CD8-positive, alpha-beta memory T cell (primary cell): ENCODE measurements around the gene PSG6. TPM values are rescaled to one million over a fixed set of nuclear protein-coding genes. Genes with fewer than 3 reads are reported as not detected.
"Not testable (repeated sequence)": the region's sequence is repeated elsewhere in the genome, so short reads cannot be mapped to it uniquely, and the experiment has no call there.

Source experiments
- CTCF ChIA-PET: fragments of 350-600 bp; sonication (Branson Sonifier 250); formaldehyde crosslinking; loops from one replicate; lab custom pipeline; 2021; ENCODE audit warnings: antibody characterized with exemption; lab: Charles Lee
- POLR2A ChIA-PET: fragments of 350-600 bp; sonication (Branson Sonifier 250); formaldehyde crosslinking; loops from one replicate; lab custom pipeline; 2021; ENCODE audit warnings: antibody characterized with exemption; lab: Charles Lee
- DNase-seq, 5 donors: peaks; one replicate each; pipeline versions ENCODE4 v3.0.0 to v3.0.0-alpha.2; 2020 to 2022; ENCODE audit warnings: mixed read lengths in 1 of 5
- H3K27ac ChIP-seq: one replicate; pipeline ENCODE4 v1.7.0; 2013; ENCODE audit warnings: low read depth, mild to moderate bottlenecking, low read length, moderate library complexity
- H3K27me3 ChIP-seq: 2 replicates; pipeline ENCODE4 v1.7.0; 2013; ENCODE audit warnings: low read length, mild to moderate bottlenecking; ENCODE audit not compliant: insufficient read depth, poor library complexity, severe bottlenecking
- H3K36me3 ChIP-seq: 2 replicates; pipeline ENCODE4 v1.7.0; 2013; ENCODE audit warnings: mild to moderate bottlenecking, low read length, moderate library complexity; ENCODE audit not compliant: insufficient read depth
- H3K4me1 ChIP-seq: 2 replicates; pipeline ENCODE4 v1.7.0; 2013; ENCODE audit warnings: mild to moderate bottlenecking, low read length, moderate library complexity; ENCODE audit not compliant: insufficient read depth
- H3K4me3 ChIP-seq: 2 replicates; pipeline ENCODE4 v1.7.0; 2013; ENCODE audit warnings: mild to moderate bottlenecking, low read length
- H3K9me3 ChIP-seq: 2 replicates; pipeline ENCODE4 v1.7.0; 2013; ENCODE audit warnings: mild to moderate bottlenecking, low read length
- H3K27ac Mint-ChIP-seq, 8 donors: one replicate each; pipeline ENCODE4 v1.8.0; 2020 to 2021; ENCODE audit warnings: mixed read lengths in 8 of 8, mild to moderate bottlenecking in 6 of 8, inconsistent platforms in 3 of 8, moderate library complexity in 3 of 8
- H3K27me3 Mint-ChIP-seq, 2 donors: one replicate each; pipeline ENCODE4 v1.8.0; 2020 to 2021; ENCODE audit warnings: mixed read lengths in 2 of 2, mild to moderate bottlenecking in 1 of 2, moderate library complexity in 1 of 2
- H3K36me3 Mint-ChIP-seq, 3 donors: one replicate each; pipeline ENCODE4 v1.8.0; 2020 to 2021; ENCODE audit warnings: mixed read lengths in 3 of 3, inconsistent platforms in 1 of 3, mild to moderate bottlenecking in 1 of 3
- H3K4me1 Mint-ChIP-seq, 3 donors: one replicate each; pipeline ENCODE4 v1.8.0; 2020 to 2021; ENCODE audit warnings: mixed read lengths in 3 of 3, inconsistent platforms in 1 of 3, mild to moderate bottlenecking in 1 of 3
- H3K4me3 Mint-ChIP-seq, 7 donors: one replicate each; pipeline ENCODE4 v1.8.0; 2020 to 2021; ENCODE audit warnings: mixed read lengths in 7 of 7, mild to moderate bottlenecking in 6 of 7, moderate library complexity in 4 of 7, inconsistent platforms in 2 of 7
- H3K9me3 Mint-ChIP-seq, 5 donors: one replicate each; pipeline ENCODE4 v1.8.0; 2020 to 2022; ENCODE audit warnings: mixed read lengths in 5 of 5, mild to moderate bottlenecking in 3 of 5, moderate library complexity in 2 of 5, inconsistent platforms in 1 of 5
- polyA plus RNA-seq: library from polyadenylated mRNA; unstranded; fragments of 300-500 nt; fragmentation: Illumina TruSeq; gene quantifications from one replicate; pipeline ENCODE4 v1.2.3, GENCODE V29; 2021
- total RNA-seq, 2 experiments: library from RNA; stranded (reverse); gene quantifications; one replicate each; pipeline ENCODE4 v1.2.3, GENCODE V29; 2021

PSG6 gene
- total RNA-seq (not detected), polyA plus RNA-seq (not detected)

DNA sequence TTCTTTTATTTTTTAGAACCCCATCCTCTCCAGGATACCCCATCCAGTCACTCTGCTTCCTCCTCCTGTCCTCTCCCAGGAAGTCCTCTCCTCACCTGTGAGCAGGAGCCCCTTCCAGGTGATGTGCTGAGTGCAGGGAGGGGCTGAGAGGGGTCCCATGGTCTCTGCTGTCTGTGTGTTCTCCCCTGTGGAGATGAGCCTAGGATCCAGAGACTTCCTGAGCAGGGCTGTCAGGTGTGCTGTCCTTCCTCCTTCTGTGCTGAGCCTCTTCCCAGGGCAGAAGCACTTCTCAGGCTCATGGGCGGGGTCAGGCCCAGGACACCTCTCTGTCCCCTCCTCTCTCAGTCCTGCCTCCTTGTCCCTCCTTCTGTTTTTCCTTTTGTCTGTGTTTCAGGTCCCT lies at the start of gene PSG6:
Gene PSG6, minus strand, starts transcription at position 261 of the 400 bp plus-strand sequence. Its CDS starts 102 bp downstream, at position 159.
- H3K4me3 Mint-ChIP-seq, H3K36me3 ChIP-seq, H3K27ac ChIP-seq, H3K4me1 ChIP-seq, DNase-seq, H3K9me3 ChIP-seq, H3K9me3 Mint-ChIP-seq, H3K36me3 Mint-ChIP-seq, H3K4me1 Mint-ChIP-seq, H3K27me3 ChIP-seq, H3K4me3 ChIP-seq, H3K27me3 Mint-ChIP-seq, POLR2A ChIA-PET, CTCF ChIA-PET: not testable (repeated sequence)
- H3K27ac Mint-ChIP-seq: peak within 1 kb of the TSS in 1 of 8 donors; percentile 67

GRCh38 chr19:42965176-42965575 lies 47.5 kb upstream of the PSG6 start:
- Histone ChIP-seq H3K9me3 (no peaks in the 10 kb centered on the region), H3K36me3 (no peaks in the 10 kb centered on the region), H3K27ac (no peak overlapping the region), H3K4me3 (no peak overlapping the region), H3K27me3 (no peaks in the 10 kb centered on the region), H3K4me1 (no peaks in the 10 kb centered on the region)
- DNase-seq: no peak
- Mint-ChIP-seq H3K4me1 (no peaks in the 10 kb centered on the region), H3K9me3 (peaks cover 0 to 7% (median 1%) of the 10 kb centered on the region in 5 donors), H3K4me3 (no peak overlapping the region), H3K27me3 (peaks cover 5 to 8% of the 10 kb centered on the region in 2 donors), H3K27ac (no peak overlapping the region), H3K36me3 (no peaks in the 10 kb centered on the region)
- POLR2A ChIA-PET: no interaction called here
- CTCF ChIA-PET: no interaction called here

- H3K4me3 ChIP-seq: no peak overlapping the region
- Mint-ChIP-seq H3K4me3 (no peak overlapping the region), H3K4me1 (no peaks in the 10 kb centered on the region), H3K27me3 (peaks cover 6 to 14% of the 10 kb centered on the region in 2 donors), H3K9me3 (peaks cover 0 to 4% (median 2%) of the 10 kb centered on the region in 5 donors), H3K36me3 (no peaks in the 10 kb centered on the region), H3K27ac (no peak overlapping the region)
- no peak overlapping the region for H3K27ac ChIP-seq
- no peaks in the 10 kb centered on the region for H3K4me1 ChIP-seq
- H3K27me3 ChIP-seq: no peaks in the 10 kb centered on the region
- no peaks in the 10 kb centered on the region for H3K36me3 ChIP-seq
- ChIA-PET CTCF (no interaction called here), POLR2A (no interaction called here)
- no peak for DNase-seq
- no peaks in the 10 kb centered on the region for H3K9me3 ChIP-seq
Measured at GRCh38 chr19:42961119-42961518, 43.4 kb upstream of the PSG6 start.

- H3K9me3 Mint-ChIP-seq, H3K36me3 ChIP-seq, CTCF ChIA-PET, H3K36me3 Mint-ChIP-seq, H3K27me3 ChIP-seq, H3K27ac ChIP-seq, H3K4me3 ChIP-seq, H3K4me1 Mint-ChIP-seq, H3K9me3 ChIP-seq, POLR2A ChIA-PET, DNase-seq, H3K4me1 ChIP-seq: not testable (repeated sequence)
- Mint-ChIP-seq H3K27ac (peak overlapping the region in 1 of 8 donors; percentile 38), H3K27me3 (peaks cover 2 to 20% of the 10 kb centered on the region in 2 donors), H3K4me3 (peak overlapping the region in 2 of 7 donors; percentile 28 to 36)
Measured at GRCh38 chr19:42952126-42952525, 34.4 kb upstream of the PSG6 start.

DNA sequence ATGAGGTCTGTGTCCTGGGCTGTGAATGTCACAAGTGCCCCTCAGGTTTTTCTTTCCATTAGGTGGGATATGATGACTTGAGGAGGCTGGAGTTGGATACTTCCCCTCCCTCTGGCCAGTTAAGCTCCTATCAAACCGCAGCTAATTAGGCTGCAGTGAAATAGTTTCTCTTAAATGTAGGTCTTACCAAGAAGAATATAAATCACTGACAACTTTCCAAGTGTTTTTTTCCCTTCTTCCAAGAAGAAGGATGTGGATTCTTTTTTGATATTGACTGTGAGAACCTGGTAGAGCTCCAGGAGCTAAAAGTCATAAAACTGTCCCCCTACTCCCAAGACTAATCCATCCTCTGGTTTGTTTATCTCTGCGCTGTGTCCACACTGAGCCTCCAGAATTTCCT lies 33.8 kb upstream of the PSG6 start:
- H3K27ac ChIP-seq, H3K36me3 ChIP-seq, POLR2A ChIA-PET, H3K27me3 ChIP-seq, H3K9me3 ChIP-seq, H3K4me3 Mint-ChIP-seq, H3K4me1 ChIP-seq, CTCF ChIA-PET, H3K9me3 Mint-ChIP-seq, DNase-seq, H3K36me3 Mint-ChIP-seq, H3K4me1 Mint-ChIP-seq, H3K27ac Mint-ChIP-seq, H3K4me3 ChIP-seq: not testable (repeated sequence)
- H3K27me3 Mint-ChIP-seq: peaks cover 4 to 22% of the 10 kb centered on the region in 2 donors

DNA sequence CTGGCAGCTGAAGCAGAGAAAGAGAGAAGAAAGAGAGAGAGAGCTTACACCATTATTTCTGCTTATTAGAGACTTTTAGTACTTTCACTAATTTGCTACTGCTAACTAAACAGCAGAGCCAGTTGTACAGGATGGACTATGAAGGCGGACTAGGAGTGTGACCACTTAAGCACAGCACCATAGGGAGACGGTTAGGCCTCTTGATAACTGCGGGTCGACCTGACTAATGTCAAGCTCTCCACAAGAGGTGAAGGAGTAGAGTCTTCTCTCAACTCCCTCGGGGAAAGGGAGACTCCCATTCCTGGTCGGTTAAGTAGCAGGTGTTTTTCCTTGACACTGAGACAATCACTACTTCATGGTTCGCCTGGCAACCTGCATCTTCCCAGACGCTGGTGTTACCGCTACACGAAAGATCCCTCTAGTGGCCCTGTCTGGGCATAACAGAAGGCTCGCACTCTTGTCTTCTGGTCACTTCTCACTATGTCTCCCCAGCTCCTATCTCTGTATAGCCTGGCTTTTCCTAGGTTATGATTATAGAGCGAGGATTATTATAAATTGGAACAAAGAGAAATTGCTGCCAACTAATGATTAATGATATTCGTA lies 24.6 kb upstream of the PSG6 start:
- ChIA-PET CTCF (no interaction called here), POLR2A (no interaction called here)
- Histone ChIP-seq H3K9me3 (no peaks in the 10 kb centered on the region), H3K27ac (no peak overlapping the region), H3K27me3 (no peaks in the 10 kb centered on the region), H3K36me3 (no peaks in the 10 kb centered on the region), H3K4me3 (no peak overlapping the region), H3K4me1 (no peaks in the 10 kb centered on the region)
- DNase-seq: no peak
- H3K4me1 Mint-ChIP-seq: no peaks in the 10 kb centered on the region
- no peaks in the 10 kb centered on the region for H3K36me3 Mint-ChIP-seq
- H3K27ac Mint-ChIP-seq: no peak overlapping the region
- H3K4me3 Mint-ChIP-seq: no peak overlapping the region
- H3K27me3 Mint-ChIP-seq: peaks cover 18 to 46% of the 10 kb centered on the region in 2 donors
- peaks cover 0 to 3% (median 0%) of the 10 kb centered on the region in 5 donors for H3K9me3 Mint-ChIP-seq

- H3K4me3 ChIP-seq, POLR2A ChIA-PET, H3K4me1 ChIP-seq, CTCF ChIA-PET, H3K9me3 Mint-ChIP-seq, DNase-seq, H3K27me3 ChIP-seq, H3K4me1 Mint-ChIP-seq, H3K27ac ChIP-seq, H3K9me3 ChIP-seq, H3K36me3 ChIP-seq, H3K4me3 Mint-ChIP-seq, H3K36me3 Mint-ChIP-seq: not testable (repeated sequence)
- H3K27me3 Mint-ChIP-seq: peaks cover 16 to 17% of the 10 kb centered on the region in 2 donors
- peak within 1 kb of the TSS in 1 of 8 donors; percentile 8 for H3K27ac Mint-ChIP-seq
Measured at GRCh38 chr19:42937107-42937506, 19.4 kb upstream of the PSG6 start, which contains the start of gene PSG7. PSG7 (minus strand) TSS chr19:42937207; CDS start chr19:42937076, 131 bp downstream.

- H3K4me3 Mint-ChIP-seq, POLR2A ChIA-PET, H3K36me3 Mint-ChIP-seq, H3K4me1 Mint-ChIP-seq, CTCF ChIA-PET, H3K4me3 ChIP-seq, H3K9me3 ChIP-seq, H3K27ac ChIP-seq, H3K9me3 Mint-ChIP-seq, H3K36me3 ChIP-seq, DNase-seq, H3K27me3 ChIP-seq, H3K4me1 ChIP-seq: not testable (repeated sequence)
- peak overlapping the region in 1 of 8 donors; percentile 33 for H3K27ac Mint-ChIP-seq
- peaks cover 14 to 16% of the 10 kb centered on the region in 2 donors for H3K27me3 Mint-ChIP-seq
Measured at GRCh38 chr19:42934726-42935125, 17.0 kb upstream of the PSG6 start.
